Sigmoid colon (tissue), 4 donors: ENCODE data around the gene RDH12.

ENCODE experiments used
- CTCF ChIP-seq, 4 experiments: fragments of 450-650 bp in 3 of 4; fragments of 200-600 bp in 1 of 4; IDR thresholded peaks; one replicate each; pipeline ENCODE4 v1.5.1; 2016 to 2019; ENCODE audit warnings: antibody characterized with exemption in 4 of 4, mild to moderate bottlenecking in 3 of 4, moderate library complexity in 2 of 4
- EP300 ChIP-seq, 4 donors: sonication (generic); formaldehyde crosslinking; IDR thresholded peaks; one replicate each; pipeline ENCODE4 v1.6.1; 2017; ENCODE audit warnings: antibody characterized with exemption in 4 of 4
- POLR2A ChIP-seq, 2 donors: fragments of 450-650 bp; IDR thresholded peaks; one replicate each; pipeline ENCODE4 v1.6.1; 2016; ENCODE audit warnings: antibody characterized with exemption in 2 of 2, mild to moderate bottlenecking in 2 of 2, moderate library complexity in 2 of 2
- POLR2AphosphoS5 ChIP-seq, 4 donors: sonication (generic); formaldehyde crosslinking; IDR thresholded peaks; one replicate each; pipeline ENCODE4 v1.6.1; 2017; ENCODE audit warnings: antibody characterized with exemption in 4 of 4

GRCh38 chr14:67722293-67722692 lies 20.6 kb downstream of the RDH12 start:
- no peak for TF ChIP-seq CTCF (IDR thresholded peaks at IDR 0.05)
- TF ChIP-seq POLR2A (IDR thresholded peaks at IDR 0.05), result no peak
- peak in 3 of 4 donors; percentile 10 to 61 (median 51) for TF ChIP-seq POLR2AphosphoS5 (IDR thresholded peaks at IDR 0.05)
- TF ChIP-seq EP300 (IDR thresholded peaks at IDR 0.05), result no peak
